HG03432 (cell line): ENCODE data around the gene TTYH2.

Experiments used
- ATAC-seq: cut with Tn5 transposase; IDR thresholded peaks from one replicate; pipeline ENCODE4 v1.9.1; 2021; ENCODE audit warnings: mild to moderate bottlenecking, moderate library complexity; ENCODE audit not compliant: unreplicated experiment

Gene TTYH2

GRCh38 chr17:74233937-74234336 lies 20.6 kb downstream of the TTYH2 start:
- ATAC-seq = no peak

- no peak for ATAC-seq
These were observed 21.1 kb downstream of the TTYH2 start for GRCh38 chr17:74234486-74234885.

- no peak for ATAC-seq
These were observed 21.7 kb downstream of the TTYH2 start for GRCh38 chr17:74235040-74235581.

- ATAC-seq = no peak
These were observed 22.6 kb downstream of the TTYH2 start for GRCh38 chr17:74235911-74236371.

- ATAC-seq = no peak
These were observed 23.9 kb downstream of the TTYH2 start for GRCh38 chr17:74237321-74237720.

GRCh38 chr17:74239172-74239571 lies 25.8 kb downstream of the TTYH2 start:
- no peak for ATAC-seq

- no peak for ATAC-seq
These were observed 27.3 kb downstream of the TTYH2 start for GRCh38 chr17:74240618-74241205.

GRCh38 chr17:74241431-74241830 lies 28.1 kb downstream of the TTYH2 start:
- ATAC-seq = no peak

GRCh38 chr17:74241847-74242246 lies 28.5 kb downstream of the TTYH2 start:
- no peak for ATAC-seq

- no peak for ATAC-seq
These were observed 29.8 kb downstream of the TTYH2 start for GRCh38 chr17:74243013-74243755.

GRCh38 chr17:74244128-74244527 lies 30.8 kb downstream of the TTYH2 start:
- no peak for ATAC-seq

GRCh38 chr17:74244548-74244947 lies 31.2 kb downstream of the TTYH2 start:
- no peak for ATAC-seq

- ATAC-seq = no peak
These were observed 31.9 kb downstream of the TTYH2 start for GRCh38 chr17:74245145-74245831.

GRCh38 chr17:74245871-74246270 lies 32.5 kb downstream of the TTYH2 start:
- ATAC-seq = no peak

GRCh38 chr17:74249590-74250270 lies 36.4 kb downstream of the TTYH2 start:
- ATAC-seq = no peak

- ATAC-seq = no peak
These were observed 37.1 kb downstream of the TTYH2 start for GRCh38 chr17:74250324-74250995.

GRCh38 chr17:74251051-74251450 lies 37.7 kb downstream of the TTYH2 start:
- no peak for ATAC-seq

GRCh38 chr17:74251569-74251968 lies 38.2 kb downstream of the TTYH2 start:
- no peak for ATAC-seq

GRCh38 chr17:74252211-74252610 lies 38.8 kb downstream of the TTYH2 start:
- ATAC-seq = no peak

- no peak for ATAC-seq
These were observed 39.7 kb downstream of the TTYH2 start for GRCh38 chr17:74253036-74253435.

- ATAC-seq = no peak
These were observed 43.9 kb downstream of the TTYH2 start for GRCh38 chr17:74257311-74257710.
